HG02623 (cell line): ENCODE measurements around the gene CTNNA1.
"Not testable (repeated sequence)": the region's sequence is repeated elsewhere in the genome, so short reads cannot be mapped to it uniquely, and the experiment has no call there.

ENCODE experiments used
- ATAC-seq: cut with Tn5 transposase; IDR thresholded peaks from one replicate; pipeline ENCODE4 v1.9.1; 2021; ENCODE audit warnings: moderate library complexity; ENCODE audit not compliant: unreplicated experiment

The CTNNA1 gene

GRCh38 chr5:138895918-138896317 lies 142.7 kb downstream of the CTNNA1 start:
- no peak for ATAC-seq

- ATAC-seq, result no peak
Measured at GRCh38 chr5:138898299-138898698, 145.1 kb downstream of the CTNNA1 start.

- ATAC-seq, result no peak
Measured at GRCh38 chr5:138898742-138899141, 145.5 kb downstream of the CTNNA1 start.

- ATAC-seq, result no peak
Measured at GRCh38 chr5:138900281-138900965, 147.2 kb downstream of the CTNNA1 start.

GRCh38 chr5:138901716-138902115 lies 148.5 kb downstream of the CTNNA1 start:
- ATAC-seq, result no peak

- ATAC-seq, result no peak
Measured at GRCh38 chr5:138903130-138903775, 150.0 kb downstream of the CTNNA1 start.

GRCh38 chr5:138905541-138905940 lies 152.3 kb downstream of the CTNNA1 start:
- no peak for ATAC-seq

GRCh38 chr5:138909734-138910133 lies 156.5 kb downstream of the CTNNA1 start:
- no peak for ATAC-seq

- ATAC-seq, result no peak
Measured at GRCh38 chr5:138910546-138911185, 157.4 kb downstream of the CTNNA1 start.

GRCh38 chr5:138911441-138911840 lies 158.2 kb downstream of the CTNNA1 start:
- ATAC-seq, result no peak

- ATAC-seq, result no peak
Measured at GRCh38 chr5:138912093-138912492, 158.9 kb downstream of the CTNNA1 start.

GRCh38 chr5:138913773-138914172 lies 160.5 kb downstream of the CTNNA1 start:
- no peak for ATAC-seq

- ATAC-seq, result no peak
Measured at GRCh38 chr5:138914338-138914737, 161.1 kb downstream of the CTNNA1 start.

GRCh38 chr5:138918686-138919085 lies 165.5 kb downstream of the CTNNA1 start:
- no peak for ATAC-seq

GRCh38 chr5:138920181-138920580 lies 167.0 kb downstream of the CTNNA1 start:
- no peak for ATAC-seq

GRCh38 chr5:138921362-138921761 lies 168.1 kb downstream of the CTNNA1 start:
- ATAC-seq, result not testable (repeated sequence)

- ATAC-seq, result no peak
Measured at GRCh38 chr5:138922494-138922893, 169.3 kb downstream of the CTNNA1 start.

- ATAC-seq, result no peak
Measured at GRCh38 chr5:138925090-138925635, 171.9 kb downstream of the CTNNA1 start.

- ATAC-seq, result no peak
Measured at GRCh38 chr5:138926257-138926656, 173.0 kb downstream of the CTNNA1 start.

- no peak for ATAC-seq
Measured at GRCh38 chr5:138926688-138927448, 173.6 kb downstream of the CTNNA1 start.

GRCh38 chr5:138927544-138927943 lies 174.3 kb downstream of the CTNNA1 start:
- ATAC-seq, result no peak
